Thyroid gland (tissue), 4 donors: ENCODE results near the gene SLC36A3. TPM values are rescaled to one million over a fixed set of nuclear protein-coding genes. Genes with fewer than 3 reads are reported as not detected.

Experiments
- DNase-seq, 2 donors: peaks; one replicate each; pipeline ENCODE4 v3.0.0-alpha.2; 2019
- H3K27ac ChIP-seq, 3 donors: fragments of 200-600 bp; sonication (generic); 1 replicate in 2 of 3; 2 replicates in 1 of 3; pipeline ENCODE4 v1.5.1; 2016 to 2019; ENCODE audit warnings: mild to moderate bottlenecking in 1 of 3, moderate library complexity in 1 of 3
- H3K27me3 ChIP-seq: fragments of 200-600 bp; sonication (generic); one replicate; pipeline ENCODE4 v1.5.1; 2019
- H3K36me3 ChIP-seq, 2 donors: fragments of 200-600 bp; sonication (generic); one replicate each; pipeline ENCODE4 v1.5.1; 2016 to 2019
- H3K4me1 ChIP-seq, 2 donors: fragments of 200-600 bp; sonication (generic); one replicate each; pipeline ENCODE4 v1.5.1; 2017 to 2019
- H3K4me3 ChIP-seq, 3 donors: fragments of 200-600 bp; sonication (generic); replicated peaks in 1 of 3; 1 replicate in 2 of 3; 2 replicates in 1 of 3; pipeline ENCODE4 v1.5.1; 2016; ENCODE audit warnings: mild to moderate bottlenecking in 1 of 3
- H3K9me3 ChIP-seq: fragments of 200-600 bp; sonication (generic); one replicate; pipeline ENCODE4 v1.5.1; 2017
- POLR2A ChIP-seq, 2 donors: fragments of 450-650 bp; IDR thresholded peaks; one replicate each; pipeline ENCODE4 v1.6.1; 2017; ENCODE audit warnings: antibody characterized with exemption in 2 of 2, mild to moderate bottlenecking in 2 of 2, moderate library complexity in 1 of 2
- WGBS, 2 donors: methylation state at CpG; one replicate each; pipeline ENCODE4 v1.1.5; 2017; 5-methylcytosine and 5-hydroxymethylcytosine counted together
- intact Hi-C: fragments of 100-400 bp; cut with DNase I; formaldehyde crosslinking; loops from one replicate; pipeline ENCODE4 v1.15.1; 2023
- total RNA-seq, 4 donors: library from RNA; depleted of rRNA; stranded (reverse); fragments of >200 nt; gene quantifications; one replicate each; pipeline ENCODE4 v1.2.3, GENCODE V29; 2016
- TF ChIP-seq, protein P1 (sequence below), 6 experiments: fragments of 200-600 bp in 3 of 6; fragments of 450-650 bp in 3 of 6; sonication (generic) in 3 of 6; IDR thresholded peaks; one replicate each; pipeline ENCODE4 v1.5.1; 2016 to 2019; ENCODE audit warnings: antibody characterized with exemption in 6 of 6, mild to moderate bottlenecking in 2 of 6, inconsistent platforms in 1 of 6, moderate library complexity in 1 of 6

The SLC36A3 gene
- total RNA-seq, 4 donors from 2014 or later, result not detected

DNA sequence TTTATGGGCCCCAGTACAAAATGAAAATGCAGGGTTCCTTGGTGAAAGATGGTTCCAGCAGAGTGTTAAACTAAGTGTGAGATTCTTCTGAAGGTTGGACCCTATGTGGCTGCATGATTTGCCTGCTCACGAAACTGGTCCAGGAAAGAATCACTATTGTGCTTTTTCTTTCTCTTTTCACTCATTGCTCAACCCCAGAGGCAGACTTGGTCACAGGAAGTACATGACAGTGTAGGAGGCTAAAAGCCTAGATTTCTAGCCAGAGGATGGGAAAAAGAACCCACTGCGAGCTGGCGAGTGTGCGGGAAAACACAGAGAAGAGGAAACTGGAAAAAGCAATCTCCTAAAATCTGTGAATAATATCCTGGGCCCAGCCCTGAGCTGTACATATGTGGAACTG, 25.2 kb upstream of the SLC36A3 start:
- DNase-seq, result no peak
- no peak overlapping the region for H3K4me3 ChIP-seq
- no peaks in the 10 kb centered on the region for H3K27me3 ChIP-seq
- 76 to 81% methylated on average over 4 of the region's 4 CpGs for WGBS, 2 donors
- H3K9me3 ChIP-seq, result no peaks in the 10 kb centered on the region
- H3K27ac ChIP-seq, result no peak overlapping the region
- no peak for TF ChIP-seq POLR2A (IDR thresholded peaks at IDR 0.05)
- TF ChIP-seq, protein P1, sequence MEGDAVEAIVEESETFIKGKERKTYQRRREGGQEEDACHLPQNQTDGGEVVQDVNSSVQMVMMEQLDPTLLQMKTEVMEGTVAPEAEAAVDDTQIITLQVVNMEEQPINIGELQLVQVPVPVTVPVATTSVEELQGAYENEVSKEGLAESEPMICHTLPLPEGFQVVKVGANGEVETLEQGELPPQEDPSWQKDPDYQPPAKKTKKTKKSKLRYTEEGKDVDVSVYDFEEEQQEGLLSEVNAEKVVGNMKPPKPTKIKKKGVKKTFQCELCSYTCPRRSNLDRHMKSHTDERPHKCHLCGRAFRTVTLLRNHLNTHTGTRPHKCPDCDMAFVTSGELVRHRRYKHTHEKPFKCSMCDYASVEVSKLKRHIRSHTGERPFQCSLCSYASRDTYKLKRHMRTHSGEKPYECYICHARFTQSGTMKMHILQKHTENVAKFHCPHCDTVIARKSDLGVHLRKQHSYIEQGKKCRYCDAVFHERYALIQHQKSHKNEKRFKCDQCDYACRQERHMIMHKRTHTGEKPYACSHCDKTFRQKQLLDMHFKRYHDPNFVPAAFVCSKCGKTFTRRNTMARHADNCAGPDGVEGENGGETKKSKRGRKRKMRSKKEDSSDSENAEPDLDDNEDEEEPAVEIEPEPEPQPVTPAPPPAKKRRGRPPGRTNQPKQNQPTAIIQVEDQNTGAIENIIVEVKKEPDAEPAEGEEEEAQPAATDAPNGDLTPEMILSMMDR (IDR thresholded peaks at IDR 0.05), result no peak
- intact Hi-C loops, result no loop called here
- no peaks in the 10 kb centered on the region for H3K36me3 ChIP-seq
- no peaks in the 10 kb centered on the region for H3K4me1 ChIP-seq

DNA sequence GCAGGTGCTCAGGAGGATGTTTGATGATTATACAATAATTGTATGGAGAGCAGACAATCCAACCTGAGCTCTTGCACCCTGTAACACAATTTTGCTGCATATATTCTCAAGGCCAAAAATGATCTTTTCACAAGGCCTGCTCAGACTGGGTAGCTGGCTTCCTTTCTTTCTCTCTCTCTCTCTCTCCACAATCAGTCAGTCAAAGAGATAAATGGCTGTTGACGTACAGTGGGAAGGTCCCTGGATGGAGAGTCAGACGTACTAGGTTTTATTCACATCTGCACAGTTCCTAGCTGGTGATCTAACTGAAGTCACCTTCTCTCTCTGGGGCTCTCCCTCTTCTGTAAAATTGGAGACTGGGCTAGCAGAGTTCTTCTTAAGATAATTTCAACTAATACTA, 24.0 kb upstream of the SLC36A3 start:
- WGBS, 2 donors, result 88 to 92% methylated on average over 2 of the region's 2 CpGs
- no peak overlapping the region for H3K4me3 ChIP-seq
- TF ChIP-seq, protein P1 (IDR thresholded peaks at IDR 0.05), result no peak
- no peak for TF ChIP-seq POLR2A (IDR thresholded peaks at IDR 0.05)
- no peaks in the 10 kb centered on the region for H3K36me3 ChIP-seq
- H3K4me1 ChIP-seq, result no peaks in the 10 kb centered on the region
- no peaks in the 10 kb centered on the region for H3K9me3 ChIP-seq
- no peaks in the 10 kb centered on the region for H3K27me3 ChIP-seq
- no peak for DNase-seq
- intact Hi-C loops, result no loop called here
- no peak overlapping the region for H3K27ac ChIP-seq

DNA sequence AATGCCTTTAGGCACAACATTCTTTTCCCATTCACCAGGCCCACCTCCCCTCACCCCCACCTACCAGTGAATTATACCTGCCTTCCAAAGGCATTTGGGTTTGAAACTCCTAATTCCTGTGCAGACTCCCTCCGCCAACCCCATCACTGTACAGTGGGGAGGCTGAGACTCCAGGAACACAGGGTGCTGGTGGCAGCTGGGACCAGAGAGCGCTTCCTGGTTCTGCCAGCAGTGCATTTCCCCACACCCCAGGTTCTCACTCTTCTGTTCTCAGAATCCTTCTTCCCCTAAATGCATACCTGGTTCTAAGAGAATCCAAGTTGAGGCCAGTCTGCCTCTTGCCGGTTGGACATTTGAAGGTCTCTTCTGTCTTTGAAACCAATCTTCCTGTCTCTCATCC, 22.7 kb upstream of the SLC36A3 start:
- 91 to 94% methylated on average over 3 of the region's 3 CpGs for WGBS, 2 donors
- Histone ChIP-seq H3K36me3 (no peaks in the 10 kb centered on the region), H3K27me3 (no peaks in the 10 kb centered on the region), H3K4me1 (no peaks in the 10 kb centered on the region), H3K27ac (no peak overlapping the region), H3K9me3 (no peaks in the 10 kb centered on the region), H3K4me3 (no peak overlapping the region)
- intact Hi-C loops, result no loop called here
- no peak for DNase-seq
- TF ChIP-seq, protein P1 (IDR thresholded peaks at IDR 0.05), result no peak
- TF ChIP-seq POLR2A (IDR thresholded peaks at IDR 0.05), result no peak

DNA sequence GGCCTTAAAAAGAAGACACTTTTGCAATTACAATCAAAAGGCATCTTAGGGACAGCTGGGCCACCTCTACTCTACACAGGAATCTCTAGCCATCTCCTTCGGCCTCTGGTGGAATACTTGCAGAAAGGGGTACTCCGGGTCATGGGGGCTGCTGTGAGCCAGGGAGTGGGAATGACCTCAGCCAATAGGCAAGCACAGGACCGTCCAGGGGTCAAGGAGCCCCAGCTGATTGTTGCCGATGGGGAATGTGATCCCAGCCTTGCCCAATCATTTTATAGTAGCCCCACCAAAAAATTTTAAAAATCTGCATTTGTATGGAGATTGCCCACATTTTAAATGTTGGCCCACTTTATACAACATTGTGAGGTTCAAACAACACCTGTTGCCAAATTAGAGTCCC, 16.9 kb upstream of the SLC36A3 start:
- H3K27ac ChIP-seq, result no peak overlapping the region
- H3K27me3 ChIP-seq, result no peaks in the 10 kb centered on the region
- DNase-seq, result no peak
- TF ChIP-seq, protein P1 (IDR thresholded peaks at IDR 0.05), result no peak
- TF ChIP-seq POLR2A (IDR thresholded peaks at IDR 0.05), result no peak
- H3K36me3 ChIP-seq, result no peaks in the 10 kb centered on the region
- no peaks in the 10 kb centered on the region for H3K9me3 ChIP-seq
- intact Hi-C loops, result no loop called here
- H3K4me3 ChIP-seq, result no peak overlapping the region
- WGBS, 2 donors, result 77 to 91% methylated on average over 4 of the region's 4 CpGs
- peaks cover 6 to 11% of the 10 kb centered on the region in 2 donors for H3K4me1 ChIP-seq

DNA sequence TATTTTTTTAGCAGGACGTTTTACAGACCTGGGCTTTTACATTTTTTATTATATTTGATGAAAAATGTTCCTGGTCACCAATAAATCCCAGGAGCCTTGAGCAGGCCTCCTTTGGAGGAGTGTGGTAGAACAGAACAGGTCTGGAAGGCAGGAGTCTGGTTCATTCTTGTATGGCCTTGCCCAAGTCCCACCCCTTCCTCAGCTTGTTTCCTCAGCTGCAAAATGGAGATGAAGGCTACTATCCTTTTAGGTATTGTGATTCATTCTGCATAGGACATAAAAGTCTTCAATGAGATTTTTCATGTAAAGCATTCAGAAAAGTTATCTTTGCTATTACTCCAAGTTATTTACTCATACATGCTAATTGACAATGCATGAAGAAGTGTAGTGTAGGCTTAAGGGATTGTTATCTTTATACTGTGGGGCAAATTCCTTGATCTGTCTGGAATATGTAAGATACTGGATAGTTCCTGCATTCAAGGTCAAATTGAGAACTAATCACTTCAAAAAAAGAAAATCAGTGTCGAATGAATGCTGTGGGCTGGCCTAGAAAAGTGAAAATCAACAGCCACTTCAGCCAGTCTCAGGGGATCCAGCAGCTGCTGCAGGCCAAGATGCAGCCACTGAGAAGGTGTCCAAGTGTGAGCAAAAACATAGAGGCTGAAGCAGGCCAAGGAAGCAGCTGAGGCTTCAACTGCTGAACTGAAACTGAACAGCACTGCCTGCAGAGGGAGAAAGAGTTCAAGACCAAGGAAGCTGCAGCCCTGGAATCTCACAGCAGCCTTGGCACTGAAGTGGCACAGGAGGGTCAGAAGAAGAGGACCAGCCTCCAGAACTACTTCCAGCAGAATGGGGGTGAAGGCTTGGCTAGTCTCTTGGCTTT, 15.5 kb upstream of the SLC36A3 start:
- WGBS, 2 donors, result 51 to 54% methylated on average over 2 of the region's 2 CpGs
- peaks cover 6 to 11% of the 10 kb centered on the region in 2 donors for H3K4me1 ChIP-seq

More for the DNA sequence above, 15.5 kb upstream of the SLC36A3 start:
- Histone ChIP-seq H3K9me3 (no peaks in the 10 kb centered on the region), H3K27me3 (no peaks in the 10 kb centered on the region), H3K27ac (peak overlapping the region in 1 of 3 donors; percentile 56), H3K4me3 (no peak overlapping the region), H3K36me3 (no peaks in the 10 kb centered on the region)
- intact Hi-C loops, result no loop called here
- TF ChIP-seq, protein P1 (IDR thresholded peaks at IDR 0.05), result peak in 2 of 6 experiments; percentile 38 to 39
- no peak for TF ChIP-seq POLR2A (IDR thresholded peaks at IDR 0.05)
- DNase-seq, result peak; percentile 53 to 63
